Measurements from ENCODE around the gene ZNF771. TPM values are rescaled to one million over a fixed set of nuclear protein-coding genes. Genes with fewer than 3 reads are reported as not detected.

Gene ZNF771
- total RNA-seq, 3 donors from 2014 or later = 21.1 to 29.2 (median 22.2) TPM

GRCh38 chr16:30379158-30379783 lies 28.1 kb upstream of the ZNF771 start:
- Histone ChIP-seq H3K27ac (peak overlapping the region; percentile 99), H3K36me3 (no peaks in the 10 kb centered on the region), H3K27me3 (no peaks in the 10 kb centered on the region), H3K4me1 (peaks cover 0 to 3% of the 10 kb centered on the region in 2 donors), H3K9me3 (no peaks in the 10 kb centered on the region), H3K4me3 (peak overlapping the region; percentile 51 to 94 (median 72))
- TF ChIP-seq POLR2A (IDR thresholded peaks at IDR 0.05) = no peak
- TF ChIP-seq CTCF (IDR thresholded peaks at IDR 0.05) = peak in 1 of 3 donors; percentile 22
- no peak for TF ChIP-seq POLR2AphosphoS5 (IDR thresholded peaks at IDR 0.05)
- no peak for DNase-seq (ENCODE audit: low spot score in 2 of 2)
- intact Hi-C loops (cut with DNase I; ENCODE audit: low total_unique reads) = no loop called here

- Histone ChIP-seq H3K4me1 (peaks cover 0 to 3% of the 10 kb centered on the region in 2 donors), H3K36me3 (no peaks in the 10 kb centered on the region), H3K27ac (no peak overlapping the region), H3K4me3 (no peak overlapping the region), H3K9me3 (no peaks in the 10 kb centered on the region), H3K27me3 (no peaks in the 10 kb centered on the region)
- DNase-seq (ENCODE audit: low spot score in 2 of 2) = no peak
- TF ChIP-seq POLR2AphosphoS5 (IDR thresholded peaks at IDR 0.05) (no peak), POLR2A (IDR thresholded peaks at IDR 0.05) (no peak), CTCF (IDR thresholded peaks at IDR 0.05) (no peak)
- intact Hi-C loops (cut with DNase I; ENCODE audit: low total_unique reads) = no loop called here
These were observed 27.2 kb upstream of the ZNF771 start for GRCh38 chr16:30380072-30380802.

- no peak overlapping the region for H3K4me3 ChIP-seq
- intact Hi-C loops (cut with DNase I; ENCODE audit: low total_unique reads) = no loop called here
- peak overlapping the region in 1 of 2 donors; percentile 38 for H3K27ac ChIP-seq
- no peak for DNase-seq (ENCODE audit: low spot score in 2 of 2)
- H3K9me3 ChIP-seq = no peaks in the 10 kb centered on the region
- TF ChIP-seq CTCF (IDR thresholded peaks at IDR 0.05) = no peak
- no peak for TF ChIP-seq POLR2AphosphoS5 (IDR thresholded peaks at IDR 0.05)
- TF ChIP-seq POLR2A (IDR thresholded peaks at IDR 0.05) = no peak
- H3K36me3 ChIP-seq = no peaks in the 10 kb centered on the region
- H3K4me1 ChIP-seq = peaks cover 0 to 3% of the 10 kb centered on the region in 2 donors
- H3K27me3 ChIP-seq = no peaks in the 10 kb centered on the region
These were observed 26.6 kb upstream of the ZNF771 start for GRCh38 chr16:30380803-30381208.

- Histone ChIP-seq H3K27ac (peak overlapping the region in 1 of 2 donors; percentile 38), H3K9me3 (no peaks in the 10 kb centered on the region), H3K4me3 (no peak overlapping the region), H3K4me1 (peaks cover 0 to 3% of the 10 kb centered on the region in 2 donors), H3K27me3 (no peaks in the 10 kb centered on the region), H3K36me3 (no peaks in the 10 kb centered on the region)
- TF ChIP-seq POLR2AphosphoS5 (IDR thresholded peaks at IDR 0.05) = no peak
- TF ChIP-seq POLR2A (IDR thresholded peaks at IDR 0.05) = no peak
- no peak for TF ChIP-seq CTCF (IDR thresholded peaks at IDR 0.05)
- intact Hi-C loops (cut with DNase I; ENCODE audit: low total_unique reads) = no loop called here
- DNase-seq (ENCODE audit: low spot score in 2 of 2) = no peak
These were observed 25.9 kb upstream of the ZNF771 start for GRCh38 chr16:30381291-30382041.
